ENCODE data around the gene PDCD11.
A peak's percentile ranks its signal among the peaks of the same experiment; 100 is the strongest.
"Not testable (repeated sequence)": the region's sequence is repeated elsewhere in the genome, so short reads cannot be mapped to it uniquely, and the experiment has no call there.

PDCD11 gene

GRCh38 chr10:103473261-103473671 lies 76.8 kb downstream of the PDCD11 start:
- H3K79me2 ChIP-seq (ENCODE audit: control insufficient read depth, insufficient read depth, low read length, unreplicated experiment) = no peaks in the 10 kb centered on the region
- peaks cover 15% of the 10 kb centered on the region for H3K4me1 ChIP-seq (ENCODE audit: control insufficient read depth, insufficient read depth, low read length, unreplicated experiment)
- no peaks in the 10 kb centered on the region for H3K36me3 ChIP-seq (ENCODE audit: insufficient read depth, low read length)
- no peak overlapping the region for H2AFZ ChIP-seq (ENCODE audit: low read length, unreplicated experiment)
- H3K4me3 ChIP-seq (ENCODE audit: low read depth, low read length) = no peak overlapping the region
- no peak overlapping the region for H3K27ac ChIP-seq (ENCODE audit: low read depth, low read length)
- no peaks in the 10 kb centered on the region for H3K27me3 ChIP-seq (ENCODE audit: insufficient read depth, low read length)

GRCh38 chr10:103474077-103474476 lies 77.7 kb downstream of the PDCD11 start:
- Histone ChIP-seq H3K4me3 (ENCODE audit: low read depth, low read length) (no peak overlapping the region), H3K27ac (ENCODE audit: low read depth, low read length) (no peak overlapping the region), H3K27me3 (ENCODE audit: insufficient read depth, low read length) (no peaks in the 10 kb centered on the region), H3K4me1 (ENCODE audit: control insufficient read depth, insufficient read depth, low read length, unreplicated experiment) (peaks cover 18% of the 10 kb centered on the region), H3K79me2 (ENCODE audit: control insufficient read depth, insufficient read depth, low read length, unreplicated experiment) (no peaks in the 10 kb centered on the region), H2AFZ (ENCODE audit: low read length, unreplicated experiment) (no peak overlapping the region), H3K36me3 (ENCODE audit: insufficient read depth, low read length) (no peaks in the 10 kb centered on the region)

- peaks cover 29% of the 10 kb centered on the region for H3K4me1 ChIP-seq (ENCODE audit: control insufficient read depth, insufficient read depth, low read length, unreplicated experiment)
- no peaks in the 10 kb centered on the region for H3K36me3 ChIP-seq (ENCODE audit: insufficient read depth, low read length)
- no peaks in the 10 kb centered on the region for H3K79me2 ChIP-seq (ENCODE audit: control insufficient read depth, insufficient read depth, low read length, unreplicated experiment)
- H2AFZ ChIP-seq (ENCODE audit: low read length, unreplicated experiment) = no peak overlapping the region
- no peak overlapping the region for H3K27ac ChIP-seq (ENCODE audit: low read depth, low read length)
- H3K4me3 ChIP-seq (ENCODE audit: low read depth, low read length) = no peak overlapping the region
- no peaks in the 10 kb centered on the region for H3K27me3 ChIP-seq (ENCODE audit: insufficient read depth, low read length)
Observed at GRCh38 chr10:103475437-103475836, 79.0 kb downstream of the PDCD11 start.

DNA sequence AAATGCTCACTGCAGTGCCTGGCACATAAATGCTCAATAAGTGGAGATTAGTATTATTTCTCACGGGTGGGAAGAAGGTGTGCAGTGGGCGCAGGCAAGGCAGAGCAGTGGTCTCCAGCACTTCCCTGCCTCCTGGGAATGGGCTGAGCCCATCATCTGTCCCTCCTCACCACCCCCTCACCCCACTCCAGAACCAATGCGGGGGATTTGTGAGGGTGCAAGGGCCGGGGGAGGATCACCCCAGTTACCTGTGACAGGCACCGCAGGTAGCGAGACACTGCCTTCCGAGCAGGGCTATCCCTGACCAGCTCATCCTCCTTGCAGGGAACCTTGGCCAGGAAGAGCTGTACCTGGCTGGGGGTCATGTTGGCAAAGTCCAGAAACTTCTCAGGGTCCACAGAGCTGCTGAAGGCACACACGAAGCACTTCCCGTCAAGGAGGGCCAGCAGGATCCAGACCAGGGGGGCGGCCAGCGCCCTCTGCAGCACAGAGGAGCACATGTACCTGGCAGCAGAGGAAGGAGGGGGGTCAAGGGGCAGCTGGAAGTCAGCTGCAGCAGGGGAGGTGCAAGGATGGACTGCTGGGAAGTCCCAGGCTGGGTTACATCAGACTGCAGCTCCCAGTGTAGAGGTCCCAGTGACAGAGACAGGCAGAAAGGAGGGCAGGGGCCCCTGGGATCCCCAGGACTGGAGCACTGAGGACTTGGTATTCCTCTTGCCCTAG lies 79.8 kb downstream of the PDCD11 start:
- Histone ChIP-seq H3K79me2 (ENCODE audit: control insufficient read depth, insufficient read depth, low read length, unreplicated experiment) (no peaks in the 10 kb centered on the region), H3K36me3 (ENCODE audit: insufficient read depth, low read length) (no peaks in the 10 kb centered on the region), H3K27me3 (ENCODE audit: insufficient read depth, low read length) (no peaks in the 10 kb centered on the region), H3K27ac (ENCODE audit: low read depth, low read length) (no peak overlapping the region), H3K4me1 (ENCODE audit: control insufficient read depth, insufficient read depth, low read length, unreplicated experiment) (peaks cover 30% of the 10 kb centered on the region), H2AFZ (ENCODE audit: low read length, unreplicated experiment) (no peak overlapping the region), H3K4me3 (ENCODE audit: low read depth, low read length) (no peak overlapping the region)

GRCh38 chr10:103478671-103479070 lies 82.2 kb downstream of the PDCD11 start:
- H2AFZ ChIP-seq (ENCODE audit: low read length, unreplicated experiment) = no peak overlapping the region
- H3K27ac ChIP-seq (ENCODE audit: low read depth, low read length) = no peak overlapping the region

DNA sequence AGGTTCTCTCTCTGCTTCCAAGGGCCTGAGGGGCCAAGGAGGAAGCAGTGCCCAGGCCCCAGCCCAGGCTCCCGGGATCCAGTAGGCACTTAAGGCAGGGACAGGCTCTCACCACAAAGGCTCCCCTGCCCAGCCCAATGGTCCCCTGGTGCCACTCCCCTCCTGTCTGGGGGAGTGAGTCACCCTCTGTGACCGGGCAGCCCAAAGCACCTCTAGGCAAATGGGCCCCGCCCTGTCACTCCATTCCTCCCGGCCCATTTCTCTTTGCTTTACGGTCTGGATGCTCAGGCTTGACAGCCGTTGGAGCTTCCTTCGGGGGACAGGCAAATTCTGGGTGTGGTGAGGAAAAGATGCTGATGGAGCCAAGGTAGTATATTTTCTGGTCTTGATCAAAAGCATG lies 82.7 kb downstream of the PDCD11 start, which contains the start of gene CALHM3:
Gene CALHM3 (minus strand): TSS at position 106 of the 400 bp plus-strand sequence. CDS start 208 bp downstream, outside the sequence.
- H2AFZ ChIP-seq (ENCODE audit: low read length, unreplicated experiment) = no peak within 1 kb of the TSS
- no peaks in the 10 kb centered on the region for H3K36me3 ChIP-seq (ENCODE audit: insufficient read depth, low read length)
- no peaks in the 10 kb centered on the region for H3K79me2 ChIP-seq (ENCODE audit: control insufficient read depth, insufficient read depth, low read length, unreplicated experiment)
- peaks cover 20% of the 10 kb centered on the region for H3K4me1 ChIP-seq (ENCODE audit: control insufficient read depth, insufficient read depth, low read length, unreplicated experiment)
- H3K4me3 ChIP-seq (ENCODE audit: low read depth, low read length) = no peak within 1 kb of the TSS
- H3K27me3 ChIP-seq (ENCODE audit: insufficient read depth, low read length) = no peaks in the 10 kb centered on the region
- no peak within 1 kb of the TSS for H3K27ac ChIP-seq (ENCODE audit: low read depth, low read length)

More at GRCh38 chr10:103478671-103479070, 82.2 kb downstream of the PDCD11 start:
- Histone ChIP-seq H3K27me3 (ENCODE audit: insufficient read depth, low read length) (no peaks in the 10 kb centered on the region), H3K36me3 (ENCODE audit: insufficient read depth, low read length) (no peaks in the 10 kb centered on the region), H3K79me2 (ENCODE audit: control insufficient read depth, insufficient read depth, low read length, unreplicated experiment) (no peaks in the 10 kb centered on the region), H3K4me3 (ENCODE audit: low read depth, low read length) (no peak overlapping the region), H3K4me1 (ENCODE audit: control insufficient read depth, insufficient read depth, low read length, unreplicated experiment) (peaks cover 20% of the 10 kb centered on the region)

DNA sequence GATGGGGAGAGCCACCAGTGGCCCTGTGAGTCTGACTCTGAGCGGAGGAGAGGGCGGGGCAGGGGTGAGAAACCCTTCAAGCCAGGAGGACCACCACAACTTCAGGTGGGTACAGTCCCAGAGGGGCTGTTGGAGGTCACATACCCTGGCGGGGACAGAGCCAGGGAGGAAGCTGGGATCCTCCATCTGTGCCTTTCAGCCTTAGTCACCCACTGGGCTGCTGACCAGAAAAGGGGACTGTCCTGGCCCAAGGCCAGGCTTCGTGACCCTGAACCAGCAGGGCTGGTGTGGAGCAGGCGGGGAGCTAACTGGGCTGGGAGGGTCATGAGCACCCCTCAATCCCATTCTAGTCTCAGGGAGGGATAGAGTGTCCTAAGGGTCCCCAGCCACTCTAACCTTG lies 84.1 kb downstream of the PDCD11 start:
- H3K4me1 ChIP-seq (ENCODE audit: control insufficient read depth, insufficient read depth, low read length, unreplicated experiment) = peaks cover 20% of the 10 kb centered on the region
- no peak overlapping the region for H3K4me3 ChIP-seq (ENCODE audit: low read depth, low read length)
- H3K79me2 ChIP-seq (ENCODE audit: control insufficient read depth, insufficient read depth, low read length, unreplicated experiment) = no peaks in the 10 kb centered on the region
- H3K27me3 ChIP-seq (ENCODE audit: insufficient read depth, low read length) = no peaks in the 10 kb centered on the region
- H2AFZ ChIP-seq (ENCODE audit: low read length, unreplicated experiment) = peak overlapping the region; percentile 30
- no peak overlapping the region for H3K27ac ChIP-seq (ENCODE audit: low read depth, low read length)
- no peaks in the 10 kb centered on the region for H3K36me3 ChIP-seq (ENCODE audit: insufficient read depth, low read length)

DNA sequence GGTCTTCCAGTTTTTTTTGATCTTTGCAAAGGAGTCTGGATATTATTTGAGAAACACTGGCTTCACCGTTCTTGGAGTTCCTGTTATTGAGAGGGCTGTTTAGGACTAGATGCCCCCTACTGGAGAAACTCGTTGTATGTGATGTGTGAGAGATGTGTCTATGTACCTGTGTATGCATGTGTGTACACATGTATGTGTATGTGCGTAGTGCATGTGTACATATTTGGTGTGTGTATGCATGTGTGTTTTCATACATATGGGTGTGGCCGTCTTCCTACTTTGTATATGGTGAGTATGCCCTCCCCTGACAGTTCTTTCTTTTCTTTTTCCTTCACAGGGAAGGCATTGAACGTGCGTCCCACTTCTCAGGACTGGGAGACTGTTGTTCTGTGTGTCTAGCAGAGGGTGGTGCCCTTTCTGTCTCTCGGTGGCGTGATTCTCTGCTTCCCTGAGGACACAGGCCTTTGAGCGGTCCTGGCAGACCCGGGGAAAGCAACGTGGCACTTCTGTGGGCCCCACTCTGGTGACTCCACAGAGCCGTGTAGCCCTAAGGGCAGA lies 85.6 kb downstream of the PDCD11 start:
- Histone ChIP-seq H3K27ac (ENCODE audit: low read depth, low read length) (no peak overlapping the region), H3K79me2 (ENCODE audit: control insufficient read depth, insufficient read depth, low read length, unreplicated experiment) (no peaks in the 10 kb centered on the region), H3K36me3 (ENCODE audit: insufficient read depth, low read length) (no peaks in the 10 kb centered on the region), H3K4me3 (ENCODE audit: low read depth, low read length) (no peak overlapping the region), H2AFZ (ENCODE audit: low read length, unreplicated experiment) (peak overlapping the region; percentile 51), H3K4me1 (ENCODE audit: control insufficient read depth, insufficient read depth, low read length, unreplicated experiment) (peaks cover 20% of the 10 kb centered on the region), H3K27me3 (ENCODE audit: insufficient read depth, low read length) (no peaks in the 10 kb centered on the region)

- H3K36me3 ChIP-seq (ENCODE audit: insufficient read depth, low read length); H3K27me3 ChIP-seq (ENCODE audit: insufficient read depth, low read length); H3K4me1 ChIP-seq (ENCODE audit: control insufficient read depth, insufficient read depth, low read length, unreplicated experiment); H2AFZ ChIP-seq (ENCODE audit: low read length, unreplicated experiment); H3K27ac ChIP-seq (ENCODE audit: low read depth, low read length); H3K4me3 ChIP-seq (ENCODE audit: low read depth, low read length); H3K79me2 ChIP-seq (ENCODE audit: control insufficient read depth, insufficient read depth, low read length, unreplicated experiment): not testable (repeated sequence)
Observed at GRCh38 chr10:103486635-103487409, 90.4 kb downstream of the PDCD11 start.

DNA sequence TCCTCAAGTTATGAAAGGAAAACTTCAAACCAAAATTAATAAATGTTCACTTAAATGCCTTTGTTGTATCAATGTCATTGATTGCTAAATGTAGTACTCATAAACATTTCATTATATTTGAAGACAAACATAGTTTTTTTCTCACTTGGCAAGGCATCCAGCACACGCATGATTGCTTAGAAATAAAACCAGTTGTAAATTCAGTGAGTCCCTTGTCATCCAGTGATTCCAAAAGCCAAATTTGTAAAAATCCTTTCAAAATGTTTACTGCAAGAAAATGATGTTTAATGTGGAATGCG lies 90.9 kb downstream of the PDCD11 start:
- no peaks in the 10 kb centered on the region for H3K27me3 ChIP-seq (ENCODE audit: insufficient read depth, low read length)
- H3K4me1 ChIP-seq (ENCODE audit: control insufficient read depth, insufficient read depth, low read length, unreplicated experiment) = peaks cover 9% of the 10 kb centered on the region
- no peak overlapping the region for H3K4me3 ChIP-seq (ENCODE audit: low read depth, low read length)
- no peak overlapping the region for H3K27ac ChIP-seq (ENCODE audit: low read depth, low read length)
- no peaks in the 10 kb centered on the region for H3K79me2 ChIP-seq (ENCODE audit: control insufficient read depth, insufficient read depth, low read length, unreplicated experiment)
- H2AFZ ChIP-seq (ENCODE audit: low read length, unreplicated experiment) = no peak overlapping the region
- H3K36me3 ChIP-seq (ENCODE audit: insufficient read depth, low read length) = no peaks in the 10 kb centered on the region

- H3K4me3 ChIP-seq (ENCODE audit: low read depth, low read length) = no peak overlapping the region
- H3K36me3 ChIP-seq (ENCODE audit: insufficient read depth, low read length) = no peaks in the 10 kb centered on the region
- peaks cover 22% of the 10 kb centered on the region for H3K27me3 ChIP-seq (ENCODE audit: insufficient read depth, low read length)
- no peak overlapping the region for H3K27ac ChIP-seq (ENCODE audit: low read depth, low read length)
- H2AFZ ChIP-seq (ENCODE audit: low read length, unreplicated experiment) = no peak overlapping the region
- peaks cover 19% of the 10 kb centered on the region for H3K4me1 ChIP-seq (ENCODE audit: control insufficient read depth, insufficient read depth, low read length, unreplicated experiment)
- H3K79me2 ChIP-seq (ENCODE audit: control insufficient read depth, insufficient read depth, low read length, unreplicated experiment) = no peaks in the 10 kb centered on the region
Observed at GRCh38 chr10:103490986-103491314, 94.5 kb downstream of the PDCD11 start.
